ENCODE measurements around the gene RCOR1. TPM values are rescaled to one million over a fixed set of nuclear protein-coding genes. Genes with fewer than 3 reads are reported as not detected.

RCOR1 gene
- polyA plus RNA-seq, 1 donor (not counting 4 experiments of a cell fraction or from before 2014, with no cell fraction given): 27.0 TPM

DNA sequence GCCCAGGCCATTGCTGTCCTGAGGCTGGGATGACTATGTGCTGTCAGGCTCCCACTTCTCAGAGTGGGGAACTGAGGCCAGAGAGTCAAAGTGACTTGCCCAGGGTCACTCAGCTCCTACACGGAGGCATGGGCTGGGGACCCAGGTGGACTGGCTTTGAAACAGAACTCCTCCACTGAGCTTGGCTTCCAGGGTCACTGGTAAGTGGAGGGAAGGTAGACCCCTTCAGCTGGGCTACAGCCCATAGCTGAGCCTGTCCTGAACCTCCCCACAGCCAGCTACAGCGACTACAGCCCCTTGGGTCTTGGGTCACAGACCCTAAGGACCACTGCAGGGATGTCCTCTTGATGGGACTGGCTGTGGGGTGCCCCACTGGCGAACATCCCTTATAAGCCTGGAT, 144.5 kb downstream of the RCOR1 start:
- no peaks in the 10 kb centered on the region for H3K27me3 ChIP-seq (ENCODE audit: control insufficient read depth, extremely low read depth, insufficient read depth, low read length)
- no peak overlapping the region for H3K9ac ChIP-seq (ENCODE audit: control insufficient read depth, extremely low read depth, insufficient read depth, low read length)
- dilution Hi-C loops (cut with MboI; ENCODE audit: extremely low pct_ligation_motif_present, low sequenced_read_pairs): no loop called here
- H3K27ac ChIP-seq (ENCODE audit: control insufficient read depth, insufficient read depth, low read length): no peak overlapping the region
- H3K4me1 ChIP-seq (ENCODE audit: control insufficient read depth, extremely low read depth, insufficient read depth, low read length): no peaks in the 10 kb centered on the region
- H3K4me3 ChIP-seq (ENCODE audit: control insufficient read depth in 2 of 3, extremely low read depth in 1 of 3, insufficient read depth in 2 of 3, low read depth in 1 of 3, low read length in 3 of 3): no peak overlapping the region
- no peak overlapping the region for H3K4me2 ChIP-seq (ENCODE audit: control insufficient read depth, extremely low read depth, insufficient read depth, low read depth, low read length)
- no peak for FAIRE-seq
- no peaks in the 10 kb centered on the region for H3K79me2 ChIP-seq (ENCODE audit: control insufficient read depth, insufficient read depth, low read length)
- no peaks in the 10 kb centered on the region for H3K9me3 ChIP-seq (ENCODE audit: control insufficient read depth, low read depth, low read length)
- no peaks in the 10 kb centered on the region for H4K20me1 ChIP-seq (ENCODE audit: control insufficient read depth, extremely low read depth, insufficient read depth, low read length)
- no peak overlapping the region for H2AFZ ChIP-seq (ENCODE audit: control insufficient read depth, low read length)
- peaks cover 16 to 22% of the 10 kb centered on the region in 2 experiments for H3K36me3 ChIP-seq (ENCODE audit: control insufficient read depth in 2 of 2, extremely low read depth in 1 of 2, insufficient read depth in 2 of 2, low read length in 2 of 2)
- H3K9me1 ChIP-seq (ENCODE audit: control insufficient read depth, extremely low read depth, insufficient read depth, low read length): peaks cover 2% of the 10 kb centered on the region
- DNase-seq (ENCODE audit: low read depth, low spot score): no peak
- TF ChIP-seq EZH2 (IDR thresholded peaks at IDR 0.05; ENCODE audit: low read length): no peak
- TF ChIP-seq, protein P1, sequence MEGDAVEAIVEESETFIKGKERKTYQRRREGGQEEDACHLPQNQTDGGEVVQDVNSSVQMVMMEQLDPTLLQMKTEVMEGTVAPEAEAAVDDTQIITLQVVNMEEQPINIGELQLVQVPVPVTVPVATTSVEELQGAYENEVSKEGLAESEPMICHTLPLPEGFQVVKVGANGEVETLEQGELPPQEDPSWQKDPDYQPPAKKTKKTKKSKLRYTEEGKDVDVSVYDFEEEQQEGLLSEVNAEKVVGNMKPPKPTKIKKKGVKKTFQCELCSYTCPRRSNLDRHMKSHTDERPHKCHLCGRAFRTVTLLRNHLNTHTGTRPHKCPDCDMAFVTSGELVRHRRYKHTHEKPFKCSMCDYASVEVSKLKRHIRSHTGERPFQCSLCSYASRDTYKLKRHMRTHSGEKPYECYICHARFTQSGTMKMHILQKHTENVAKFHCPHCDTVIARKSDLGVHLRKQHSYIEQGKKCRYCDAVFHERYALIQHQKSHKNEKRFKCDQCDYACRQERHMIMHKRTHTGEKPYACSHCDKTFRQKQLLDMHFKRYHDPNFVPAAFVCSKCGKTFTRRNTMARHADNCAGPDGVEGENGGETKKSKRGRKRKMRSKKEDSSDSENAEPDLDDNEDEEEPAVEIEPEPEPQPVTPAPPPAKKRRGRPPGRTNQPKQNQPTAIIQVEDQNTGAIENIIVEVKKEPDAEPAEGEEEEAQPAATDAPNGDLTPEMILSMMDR (optimal IDR thresholded peaks at IDR 0.05 in 1 of 3, IDR thresholded peaks at IDR 0.05 in 1 of 3, conservative IDR thresholded peaks at IDR 0.05 in 1 of 3; ENCODE audit: extremely low read depth in 1 of 3, insufficient read depth in 2 of 3, low read length in 3 of 3): no peak

DNA sequence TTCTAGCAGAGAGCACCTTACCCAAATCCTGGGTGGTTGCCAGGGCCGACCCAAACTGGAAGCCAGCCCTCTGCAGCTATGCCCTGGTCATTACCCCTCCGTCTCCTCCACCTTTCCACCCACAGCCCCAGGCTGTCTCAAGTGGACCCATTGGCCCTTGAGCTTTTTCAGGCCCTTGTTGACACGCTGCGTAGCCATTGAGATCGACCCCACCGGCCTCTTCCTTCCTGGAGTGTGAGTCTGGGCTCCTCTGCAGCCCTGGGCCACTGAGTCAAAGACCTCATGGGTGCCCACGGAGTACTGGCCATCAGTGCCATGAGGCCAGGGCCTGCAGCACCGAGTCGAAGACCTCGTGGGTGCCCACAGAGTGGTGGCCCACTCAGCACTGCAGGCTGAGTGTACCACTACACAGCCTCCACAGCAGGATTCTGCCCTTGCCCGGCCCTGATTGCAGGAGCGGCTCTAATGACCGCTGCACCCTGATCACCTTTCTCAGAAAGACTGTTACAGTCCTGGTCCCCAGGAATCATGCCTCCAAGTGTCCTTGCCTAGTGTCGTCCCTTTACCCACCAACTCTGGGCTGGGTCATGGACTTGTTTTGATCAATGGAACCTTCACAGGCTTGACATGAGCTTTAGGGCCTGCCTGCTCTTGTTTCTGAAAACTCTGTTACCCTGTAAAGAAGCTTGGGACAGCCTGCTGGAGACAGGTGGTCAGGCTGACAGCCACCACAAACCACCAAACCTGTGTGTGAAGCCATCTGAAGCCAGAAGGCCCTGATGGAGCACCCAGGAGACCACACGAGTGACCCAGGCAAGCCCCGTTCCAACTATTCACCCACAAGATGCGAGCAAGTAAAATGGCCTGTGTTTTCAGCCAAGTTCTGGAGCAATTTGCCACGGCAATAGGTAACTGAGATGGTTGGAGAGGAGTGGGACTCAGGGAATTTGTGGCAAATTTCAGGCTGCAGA, 145.2 kb downstream of the RCOR1 start:
- H2AFZ ChIP-seq (ENCODE audit: control insufficient read depth, low read length): no peak overlapping the region
- H3K9me1 ChIP-seq (ENCODE audit: control insufficient read depth, extremely low read depth, insufficient read depth, low read length): peaks cover 2% of the 10 kb centered on the region
- H3K4me2 ChIP-seq (ENCODE audit: control insufficient read depth, extremely low read depth, insufficient read depth, low read depth, low read length): no peak overlapping the region
- no peak overlapping the region for H3K27ac ChIP-seq (ENCODE audit: control insufficient read depth, insufficient read depth, low read length)
- no peaks in the 10 kb centered on the region for H3K4me1 ChIP-seq (ENCODE audit: control insufficient read depth, extremely low read depth, insufficient read depth, low read length)
- dilution Hi-C loops (cut with MboI; ENCODE audit: extremely low pct_ligation_motif_present, low sequenced_read_pairs): no loop called here
- DNase-seq (ENCODE audit: low read depth, low spot score) (no peak), FAIRE-seq (no peak)
- H3K36me3 ChIP-seq (ENCODE audit: control insufficient read depth in 2 of 2, extremely low read depth in 1 of 2, insufficient read depth in 2 of 2, low read length in 2 of 2): peaks cover 12 to 22% of the 10 kb centered on the region in 2 experiments
- TF ChIP-seq EZH2 (IDR thresholded peaks at IDR 0.05; ENCODE audit: low read length): no peak
- TF ChIP-seq, protein P1 (optimal IDR thresholded peaks at IDR 0.05 in 1 of 3, IDR thresholded peaks at IDR 0.05 in 1 of 3, conservative IDR thresholded peaks at IDR 0.05 in 1 of 3; ENCODE audit: extremely low read depth in 1 of 3, insufficient read depth in 2 of 3, low read length in 3 of 3): no peak
- H4K20me1 ChIP-seq (ENCODE audit: control insufficient read depth, extremely low read depth, insufficient read depth, low read length): no peaks in the 10 kb centered on the region
- H3K9me3 ChIP-seq (ENCODE audit: control insufficient read depth, low read depth, low read length): no peaks in the 10 kb centered on the region
- no peaks in the 10 kb centered on the region for H3K27me3 ChIP-seq (ENCODE audit: control insufficient read depth, extremely low read depth, insufficient read depth, low read length)
- H3K79me2 ChIP-seq (ENCODE audit: control insufficient read depth, insufficient read depth, low read length): no peaks in the 10 kb centered on the region
- no peak overlapping the region for H3K4me3 ChIP-seq (ENCODE audit: control insufficient read depth in 2 of 3, extremely low read depth in 1 of 3, insufficient read depth in 2 of 3, low read depth in 1 of 3, low read length in 3 of 3)
- no peak overlapping the region for H3K9ac ChIP-seq (ENCODE audit: control insufficient read depth, extremely low read depth, insufficient read depth, low read length)

Measured in keratinocyte (primary cell).